HCT116 (cell line): ENCODE measurements around the gene TTC12. TPM values are rescaled to one million over a fixed set of nuclear protein-coding genes. Genes with fewer than 3 reads are reported as not detected.

ENCODE experiments used
- ATAC-seq: fragments of 200-7000 bp; cut with Tn5 transposase; 2 replicates; pipeline ENCODE4 v1.9.1; 2020; ENCODE audit warnings: mild to moderate bottlenecking, moderate library complexity
- BruUV-seq: library from RNA; stranded (reverse); fragments of 400-500 nt; replicated peaks from 2 replicates; lab custom pipeline; 2021; lab: Mats Ljungman, UMichigan
- CTCF ChIA-PET: fragments of 300-600 bp; sonication (Branson Sonifier 250); formaldehyde crosslinking; loops from one replicate; lab custom pipeline; 2021; ENCODE audit warnings: antibody characterized with exemption; lab: Charles Lee
- POLR2A ChIA-PET: fragments of 300-600, 350-600 bp; sonication (Branson Sonifier 250); formaldehyde crosslinking; loops from one replicate; lab custom pipeline; 2021; ENCODE audit warnings: antibody characterized with exemption; lab: Charles Lee
- RAD21 ChIA-PET, 2 experiments: fragments of 300-600 bp; sonication (Branson Sonifier 250); formaldehyde crosslinking; loops; one replicate each; lab custom pipeline; 2023; ENCODE audit warnings: low total read pairs in 2 of 2; ENCODE audit not compliant: uncharacterized antibody in 2 of 2, unreplicated experiment in 2 of 2, low non-redundant PET in 1 of 2; lab: Charles Lee
- DNase-seq: peaks from one replicate; pipeline ENCODE4 v3.0.0-alpha.2; 2010; ENCODE audit warnings: low read depth, low spot score
- H2AFZ ChIP-seq: fragments of 200-600 bp; shearing (Covaris generic), sonication (generic); 2 replicates; pipeline ENCODE4 v1.6.1; 2017; ENCODE audit warnings: low read depth, mixed run types, mixed read lengths, antibody characterized with exemption, low read length; ENCODE audit not compliant: poor library complexity, severe bottlenecking
- H3K27ac ChIP-seq: 2 replicates; pipeline ENCODE4 v1.5.1; 2012; ENCODE audit warnings: low read depth, low read length
- H3K27me3 ChIP-seq: fragments of 200-600 bp; sonication (generic); 2 replicates; pipeline ENCODE4 v1.6.1; 2016; ENCODE audit warnings: mixed run types, low read length, mixed read lengths; ENCODE audit not compliant: insufficient read depth
- H3K36me3 ChIP-seq, 2 experiments: fragments of 200-500 bp in 1 of 2; fragments of 200-600 bp in 1 of 2; sonication (Bioruptor generic) in 1 of 2; sonication (generic) in 1 of 2; 2 replicates each; pipeline versions ENCODE4 v1.5.1 to v1.6.1; 2014 to 2016; ENCODE audit warnings: low read length in 2 of 2, inconsistent platforms in 1 of 2, mixed read lengths in 1 of 2, mixed run types in 1 of 2; ENCODE audit not compliant: insufficient read depth in 2 of 2, control insufficient read depth in 1 of 2
- H3K4me1 ChIP-seq, 2 experiments: fragments of 200-600 bp in 1 of 2; sonication (generic) in 1 of 2; 2 replicates each; pipeline versions ENCODE4 v1.5.1 to v1.6.1; 2012 to 2017; ENCODE audit warnings: low read length in 2 of 2, inconsistent platforms in 1 of 2, mild to moderate bottlenecking in 1 of 2, mixed read lengths in 1 of 2, mixed run types in 1 of 2, moderate library complexity in 1 of 2; ENCODE audit not compliant: insufficient read depth in 2 of 2, control insufficient read depth in 1 of 2
- H3K4me2 ChIP-seq: fragments of 200-600 bp; sonication (generic); 2 replicates; pipeline ENCODE4 v1.6.1; 2017; ENCODE audit warnings: mixed run types, low read length, mixed read lengths
- H3K4me3 ChIP-seq, 2 experiments: fragments of 200-600 bp in 1 of 2; sonication (generic) in 1 of 2; replicated peaks in 1 of 2; 2 replicates each; pipeline ENCODE4 v1.5.1; 2011 to 2016; ENCODE audit warnings: low read length in 2 of 2, control low read depth in 1 of 2, low read depth in 1 of 2, mild to moderate bottlenecking in 1 of 2, mixed read lengths in 1 of 2, mixed run types in 1 of 2
- H3K79me2 ChIP-seq: fragments of 200-600 bp; sonication (generic); 2 replicates; pipeline ENCODE4 v1.6.1; 2017; ENCODE audit warnings: mild to moderate bottlenecking, mixed run types, low read length, moderate library complexity, mixed read lengths; ENCODE audit not compliant: insufficient read depth
- H3K9ac ChIP-seq: fragments of 200-600 bp; sonication (generic); 2 replicates; pipeline ENCODE4 v1.6.1; 2016; ENCODE audit warnings: low read length, mixed read lengths
- H3K9me2 ChIP-seq: fragments of 200-600 bp; sonication (generic), shearing (Covaris generic); 2 replicates; pipeline ENCODE4 v1.6.1; 2017; ENCODE audit warnings: mixed run types, mild to moderate bottlenecking, moderate library complexity; ENCODE audit not compliant: insufficient read depth
- H3K9me3 ChIP-seq, 2 experiments: fragments of 200-500 bp in 1 of 2; fragments of 200-600 bp in 1 of 2; sonication (Bioruptor generic) in 1 of 2; sonication (generic) in 1 of 2; 2 replicates each; pipeline ENCODE4 v1.6.1; 2014 to 2017; ENCODE audit warnings: low read length in 2 of 2, mixed read lengths in 2 of 2, inconsistent platforms in 1 of 2, low read depth in 1 of 2, mild to moderate bottlenecking in 1 of 2, mixed run types in 1 of 2, moderate library complexity in 1 of 2; ENCODE audit not compliant: control insufficient read depth in 1 of 2, insufficient read depth in 1 of 2
- H4K20me1 ChIP-seq: fragments of 200-600 bp; sonication (generic), shearing (Covaris generic); 2 replicates; pipeline ENCODE4 v1.6.1; 2017; ENCODE audit warnings: mixed run types, mild to moderate bottlenecking, moderate library complexity; ENCODE audit not compliant: insufficient read depth
- ATF3 ChIP-seq: IDR thresholded peaks from 2 replicates; pipeline ENCODE4 v1.6.1; 2012
- CBX3 ChIP-seq: IDR thresholded peaks from 2 replicates; pipeline ENCODE4 v1.6.1; 2012; ENCODE audit warnings: low read depth
- CTCF ChIP-seq, 3 experiments: fragments of 200-600 bp in 1 of 3; sonication (generic) in 1 of 3; IDR thresholded peaks in 2 of 3; conservative IDR thresholded peaks in 1 of 3; 2 replicates each; pipeline ENCODE4 v1.5.1; 2012 to 2017; ENCODE audit warnings: low read depth in 2 of 3, low read length in 2 of 3, antibody characterized with exemption in 1 of 3, borderline replicate concordance in 1 of 3, control low read depth in 1 of 3, mild to moderate bottlenecking in 1 of 3, mixed read lengths in 1 of 3, mixed run types in 1 of 3, moderate library complexity in 1 of 3; ENCODE audit not compliant: insufficient read depth in 1 of 3
- EGR1 ChIP-seq: IDR thresholded peaks from 2 replicates; pipeline ENCODE4 v1.6.1; 2012; ENCODE audit warnings: low read depth
- EZH2 ChIP-seq: fragments of 200-600 bp; sonication (generic); IDR thresholded peaks from 2 replicates; pipeline ENCODE4 v1.6.1; 2017; ENCODE audit warnings: antibody characterized with exemption, mixed run types
- EZH2phosphoT487 ChIP-seq: fragments of 200-600 bp; IDR thresholded peaks from 2 replicates; pipeline ENCODE4 v1.6.1; 2018; ENCODE audit warnings: antibody characterized with exemption, borderline replicate concordance
- FOSL1 ChIP-seq: IDR thresholded peaks from 2 replicates; pipeline ENCODE4 v1.6.1; 2012; ENCODE audit warnings: low read depth
- MAX ChIP-seq: IDR thresholded peaks from 2 replicates; pipeline ENCODE4 v1.6.1; 2012
- POLR2A ChIP-seq: IDR thresholded peaks from 2 replicates; pipeline ENCODE4 v1.7.0; 2011; ENCODE audit warnings: borderline replicate concordance; ENCODE audit not compliant: insufficient read depth, insufficient read length; ENCODE audit errors: extremely low read depth
- POLR2AphosphoS5 ChIP-seq: IDR thresholded peaks from 2 replicates; pipeline ENCODE4 v1.6.1; 2011; ENCODE audit warnings: mild to moderate bottlenecking, low read depth, low read length, moderate library complexity
- RAD21 ChIP-seq: IDR thresholded peaks from 2 replicates; pipeline ENCODE4 v1.6.1; 2012; ENCODE audit warnings: low read depth, mild to moderate bottlenecking
- REST ChIP-seq: IDR thresholded peaks from 2 replicates; pipeline ENCODE4 v1.6.1; 2012; ENCODE audit warnings: low read depth
- SP1 ChIP-seq: IDR thresholded peaks from 2 replicates; pipeline ENCODE4 v1.6.1; 2012; ENCODE audit warnings: low read depth
- SRF ChIP-seq: IDR thresholded peaks from 2 replicates; pipeline ENCODE4 v1.6.1; 2012; ENCODE audit warnings: low read depth
- TCF7L2 ChIP-seq: IDR thresholded peaks from 2 replicates; pipeline ENCODE4 v1.7.0; 2011; ENCODE audit warnings: borderline replicate concordance, inconsistent platforms; ENCODE audit not compliant: insufficient read depth, insufficient read length; ENCODE audit errors: extremely low read depth
- YY1 ChIP-seq: IDR thresholded peaks from 2 replicates; pipeline ENCODE4 v1.6.1; 2011; ENCODE audit warnings: low read length, low read depth, moderate library complexity, mild to moderate bottlenecking; ENCODE audit not compliant: insufficient replicate concordance; ENCODE audit errors: extremely low read depth
- ZBTB33 ChIP-seq: IDR thresholded peaks from 2 replicates; pipeline ENCODE4 v1.6.1; 2011; ENCODE audit warnings: mild to moderate bottlenecking, low read length, moderate library complexity; ENCODE audit not compliant: insufficient replicate concordance; ENCODE audit errors: extremely low read depth
- ZFX ChIP-seq: fragments of 450-650 bp; IDR thresholded peaks from 2 replicates; pipeline ENCODE4 v1.6.1; 2017
- ZNF274 ChIP-seq: fragments of 200-500 bp; sonication (Bioruptor generic); IDR thresholded peaks from 2 replicates; pipeline ENCODE4 v1.6.1; 2014; ENCODE audit warnings: mild to moderate bottlenecking, low read depth, low read length, inconsistent platforms
- intact Hi-C: fragments of 100-400 bp; cut with micrococcal nuclease; formaldehyde crosslinking; loops from 2 replicates; pipeline ENCODE4 v1.10.0; 2022
- total RNA-seq: library from RNA; stranded (reverse); gene quantifications from one replicate; pipeline ENCODE4 v1.2.1, GENCODE V29; 2021; ENCODE audit not compliant: unreplicated experiment

TTC12 gene
- total RNA-seq, 1 experiment from 2014 or later = 12.6 TPM

- no peak overlapping the region for H3K4me3 ChIP-seq
- ATAC-seq (no peak), DNase-seq (no peak)
- H3K27me3 ChIP-seq = no peaks in the 10 kb centered on the region
- no peak overlapping the region for H3K4me2 ChIP-seq
- no peaks in the 10 kb centered on the region for H4K20me1 ChIP-seq
- RAD21 ChIA-PET = no interaction called here
- TF ChIP-seq FOSL1 = no peak
- no peak for TF ChIP-seq ZNF274
- TF ChIP-seq YY1 = no peak
- TF ChIP-seq SRF = no peak
- TF ChIP-seq EZH2phosphoT487 = no peak
- TF ChIP-seq ZFX = no peak
- no peak for TF ChIP-seq TCF7L2
- TF ChIP-seq ZBTB33 = no peak
- TF ChIP-seq POLR2A = no peak
- TF ChIP-seq POLR2AphosphoS5 = no peak
- TF ChIP-seq EZH2 = no peak
- no peak for TF ChIP-seq CTCF (IDR thresholded peaks at IDR 0.05 in 2 of 3, conservative IDR thresholded peaks at IDR 0.05 in 1 of 3; ENCODE audit: borderline replicate concordance in 1 of 3, insufficient read depth in 1 of 3, low read depth in 2 of 3, low read length in 2 of 3)
- no peak for TF ChIP-seq EGR1
- no peak for TF ChIP-seq SP1
- no peak for TF ChIP-seq RAD21
- no peak for TF ChIP-seq CBX3
- no peak for TF ChIP-seq ATF3
- no peak for TF ChIP-seq MAX
- TF ChIP-seq REST = no peak
- H3K9ac ChIP-seq = no peak overlapping the region
- no peaks in the 10 kb centered on the region for H3K9me3 ChIP-seq
- H3K4me1 ChIP-seq = no peaks in the 10 kb centered on the region
- H3K27ac ChIP-seq = no peak overlapping the region
- H3K36me3 ChIP-seq = peaks cover 0 to 2% of the 10 kb centered on the region in 2 experiments; a peak in 1 of 4 replicates
- CTCF ChIA-PET = no interaction called here
- H3K79me2 ChIP-seq = no peaks in the 10 kb centered on the region
- no peak overlapping the region for H2AFZ ChIP-seq
- POLR2A ChIA-PET = no interaction called here
- intact Hi-C loops = no loop called here
- BruUV-seq = no TSS peak
- no peaks in the 10 kb centered on the region for H3K9me2 ChIP-seq
Measured at GRCh38 chr11:113341388-113342165, 27.2 kb downstream of the TTC12 start.
